Endothelial cell (in vitro differentiated cells): ENCODE measurements around the gene MEOX1. TPM values are rescaled to one million over a fixed set of nuclear protein-coding genes. Genes with fewer than 3 reads are reported as not detected.

ENCODE experiments used
- DNase-seq: peaks from one replicate; pipeline ENCODE4 v3.0.0; 2021; ENCODE audit warnings: low spot score
- H3K27ac Mint-ChIP-seq: one replicate; pipeline ENCODE4 v1.8.0; 2021; ENCODE audit warnings: mixed read lengths, inconsistent platforms; ENCODE audit not compliant: unreplicated experiment
- H3K27me3 Mint-ChIP-seq: one replicate; pipeline ENCODE4 v1.8.0; 2021; ENCODE audit warnings: mild to moderate bottlenecking, moderate library complexity, mixed read lengths, inconsistent platforms; ENCODE audit not compliant: unreplicated experiment
- H3K36me3 Mint-ChIP-seq: one replicate; pipeline ENCODE4 v1.8.0; 2021; ENCODE audit warnings: mild to moderate bottlenecking, low read depth, mixed read lengths, inconsistent platforms; ENCODE audit not compliant: unreplicated experiment
- H3K4me1 Mint-ChIP-seq: one replicate; pipeline ENCODE4 v1.8.0; 2021; ENCODE audit warnings: mild to moderate bottlenecking, mixed read lengths, inconsistent platforms; ENCODE audit not compliant: unreplicated experiment
- H3K4me3 Mint-ChIP-seq: one replicate; pipeline ENCODE4 v1.8.0; 2021; ENCODE audit warnings: mild to moderate bottlenecking, mixed read lengths, inconsistent platforms; ENCODE audit not compliant: unreplicated experiment
- H3K9me3 Mint-ChIP-seq: one replicate; pipeline ENCODE4 v1.8.0; 2021; ENCODE audit warnings: mixed read lengths, inconsistent platforms; ENCODE audit not compliant: unreplicated experiment
- CTCF ChIP-seq: fragments of 200-600 bp; sonication (generic); IDR thresholded peaks from one replicate; pipeline ENCODE4 v1.5.0; 2021; ENCODE audit warnings: antibody characterized with exemption; ENCODE audit not compliant: unreplicated experiment
- total RNA-seq: library from RNA; stranded (reverse); fragmentation: NEBNext Ultra II Directional; extraction: Animal tissue kit (Norgen Biotek cat#: 25700); gene quantifications from one replicate; pipeline ENCODE4 v1.2.1, GENCODE V29; 2021; ENCODE audit not compliant: unreplicated experiment

Gene MEOX1
- total RNA-seq, 1 donor from 2014 or later = 0.10 TPM

DNA sequence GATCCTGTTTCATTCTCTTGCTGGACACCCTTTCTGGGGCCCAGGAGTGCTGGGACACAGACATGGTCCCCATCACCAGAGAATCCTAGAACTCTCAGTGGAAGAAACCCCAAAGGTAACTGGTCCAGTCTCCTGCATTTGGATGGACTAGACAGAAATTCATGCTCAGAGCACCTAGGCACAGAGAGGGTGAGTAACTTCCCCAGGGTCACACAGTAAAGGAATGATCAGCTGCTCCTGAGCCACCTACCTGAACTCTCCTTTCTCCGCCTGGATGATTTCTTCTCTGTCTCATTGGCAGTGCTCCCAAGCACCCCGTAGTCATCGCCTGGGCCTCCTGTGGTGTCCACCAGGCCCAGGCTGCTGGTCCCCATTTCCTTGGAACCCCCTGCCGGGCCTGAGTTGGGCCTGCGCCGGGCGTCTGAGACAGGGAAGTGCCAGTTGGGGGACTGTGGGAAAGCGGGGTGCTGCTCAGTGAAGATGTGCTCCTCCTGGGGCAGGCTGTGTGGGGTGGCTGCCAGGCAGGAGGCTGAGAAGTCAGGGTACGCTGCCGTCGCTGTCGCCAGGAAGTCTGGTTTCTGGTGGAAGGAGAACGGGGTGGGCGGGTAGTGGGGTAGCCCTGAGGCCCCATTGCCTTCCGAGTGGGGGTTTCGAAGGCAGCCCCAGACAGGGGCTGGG lies 767 bp downstream of the MEOX1 start:
- Mint-ChIP-seq H3K27me3 (peaks cover 2% of the 10 kb centered on the region), H3K9me3 (no peaks in the 10 kb centered on the region), H3K27ac (no peak overlapping the region), H3K36me3 (no peaks in the 10 kb centered on the region), H3K4me1 (peaks cover 3% of the 10 kb centered on the region), H3K4me3 (no peak overlapping the region)
- DNase-seq = no peak
- no peak for TF ChIP-seq CTCF

GRCh38 chr17:43659823-43660617 lies 1.7 kb downstream of the MEOX1 start:
- no peak overlapping the region for H3K27ac Mint-ChIP-seq
- H3K36me3 Mint-ChIP-seq = no peaks in the 10 kb centered on the region
- no peak overlapping the region for H3K4me3 Mint-ChIP-seq
- H3K27me3 Mint-ChIP-seq = peaks cover 2% of the 10 kb centered on the region
- TF ChIP-seq CTCF = no peak
- peaks cover 3% of the 10 kb centered on the region for H3K4me1 Mint-ChIP-seq
- no peaks in the 10 kb centered on the region for H3K9me3 Mint-ChIP-seq
- no peak for DNase-seq

DNA sequence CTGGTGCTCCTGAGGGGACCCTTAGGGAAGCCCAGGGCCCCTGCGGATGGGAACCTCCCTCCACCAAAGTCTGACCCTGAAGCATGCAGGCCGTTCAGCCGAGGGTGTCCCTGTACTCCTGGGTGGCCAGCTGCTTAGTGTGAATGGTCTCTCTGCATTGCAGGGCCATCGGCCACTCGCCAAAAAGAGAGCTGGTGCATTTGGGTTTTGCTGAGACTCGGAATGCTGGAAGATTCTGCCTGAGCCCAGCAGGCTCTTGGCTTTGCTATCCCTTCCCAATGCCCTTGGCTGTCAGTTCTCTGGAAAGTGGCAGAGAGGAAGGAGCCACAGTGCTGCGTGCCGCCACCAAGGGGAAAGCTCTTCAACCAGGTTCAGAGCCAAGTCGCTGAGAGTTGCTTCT lies 2.8 kb downstream of the MEOX1 start:
- no peaks in the 10 kb centered on the region for H3K36me3 Mint-ChIP-seq
- peaks cover 3% of the 10 kb centered on the region for H3K4me1 Mint-ChIP-seq
- H3K9me3 Mint-ChIP-seq = no peaks in the 10 kb centered on the region
- TF ChIP-seq CTCF = no peak
- DNase-seq = no peak
- no peak overlapping the region for H3K4me3 Mint-ChIP-seq
- no peak overlapping the region for H3K27ac Mint-ChIP-seq
- H3K27me3 Mint-ChIP-seq = no peaks in the 10 kb centered on the region

DNA sequence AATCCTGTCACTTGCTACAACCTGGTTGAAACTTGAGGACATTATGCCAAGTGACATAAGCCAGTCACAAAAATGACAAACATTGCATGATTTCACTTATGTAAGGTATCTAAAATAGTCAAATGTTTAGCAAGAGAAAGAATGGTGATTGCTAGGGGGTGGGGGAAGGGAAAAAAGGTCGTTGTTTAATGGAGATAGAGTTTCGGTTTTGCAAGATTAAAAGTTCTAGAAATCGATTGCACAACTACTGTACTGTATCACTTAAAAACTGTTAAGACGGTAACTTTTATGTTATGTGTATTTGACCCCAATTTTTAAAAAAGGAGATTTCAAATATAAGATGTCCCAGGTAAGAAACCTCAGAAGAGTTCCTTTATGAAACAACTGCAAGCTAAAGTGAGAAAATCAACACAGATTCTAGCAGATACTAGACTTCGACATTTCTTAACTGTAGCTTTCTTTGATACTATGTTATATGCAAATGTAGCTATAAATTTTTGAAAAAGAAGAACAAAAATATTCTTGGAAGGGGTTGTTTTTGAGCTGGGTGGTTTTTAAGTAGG lies 5.9 kb downstream of the MEOX1 start:
- TF ChIP-seq CTCF = no peak
- H3K27ac Mint-ChIP-seq = no peak overlapping the region
- peaks cover 7% of the 10 kb centered on the region for H3K4me1 Mint-ChIP-seq
- peaks cover under 1% of the 10 kb centered on the region for H3K27me3 Mint-ChIP-seq
- H3K36me3 Mint-ChIP-seq = no peaks in the 10 kb centered on the region
- no peaks in the 10 kb centered on the region for H3K9me3 Mint-ChIP-seq
- no peak overlapping the region for H3K4me3 Mint-ChIP-seq
- DNase-seq = no peak

DNA sequence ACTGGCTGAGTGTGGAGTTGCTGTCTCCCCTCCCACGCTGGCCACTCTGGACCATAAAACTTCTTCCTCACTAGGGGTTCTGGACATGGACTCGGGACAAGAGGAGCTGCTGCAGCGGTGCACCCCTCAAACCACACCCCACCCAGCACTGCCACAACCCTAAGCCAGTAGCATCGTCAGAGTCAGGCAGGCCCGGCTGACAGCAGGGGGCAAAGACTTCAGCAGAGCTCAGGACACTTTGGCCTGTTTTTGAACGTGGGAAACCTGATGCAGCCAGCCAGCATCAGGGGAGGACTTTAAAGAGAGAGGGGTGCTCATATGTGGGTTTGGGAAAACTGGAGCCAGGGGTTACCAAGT lies 9.6 kb downstream of the MEOX1 start:
- no peaks in the 10 kb centered on the region for H3K9me3 Mint-ChIP-seq
- DNase-seq = no peak
- no peak overlapping the region for H3K4me3 Mint-ChIP-seq
- H3K36me3 Mint-ChIP-seq = no peaks in the 10 kb centered on the region
- H3K27me3 Mint-ChIP-seq = peaks cover 2% of the 10 kb centered on the region
- TF ChIP-seq CTCF = no peak
- no peak overlapping the region for H3K27ac Mint-ChIP-seq
- peaks cover 18% of the 10 kb centered on the region for H3K4me1 Mint-ChIP-seq
